CD4-positive, CD25-positive, alpha-beta regulatory T cell (primary cell): ENCODE data around the gene POLL. TPM values are rescaled to one million over a fixed set of nuclear protein-coding genes. Genes with fewer than 3 reads are reported as not detected.

ENCODE experiments used
- ATAC-seq, 2 donors: fragments of 150-1000 bp; cut with Tn5 transposase; one replicate each; pipeline ENCODE4 v1.10.0; 2021; ENCODE audit warnings: low read depth in 2 of 2, moderate number of reproducible peaks in 2 of 2, moderate library complexity in 1 of 2
- DNase-seq, 3 donors: peaks; one replicate each; pipeline versions ENCODE4 v3.0.0 to v3.0.0-alpha.2; 2012 to 2022; ENCODE audit warnings: mixed read lengths in 1 of 3
- H3K27ac ChIP-seq: one replicate; pipeline ENCODE4 v1.7.0; 2013; ENCODE audit warnings: mild to moderate bottlenecking, low read length; ENCODE audit not compliant: insufficient read depth, poor library complexity, severe bottlenecking
- H3K27me3 ChIP-seq: one replicate; pipeline ENCODE4 v1.7.0; 2013; ENCODE audit warnings: low read length; ENCODE audit not compliant: control insufficient read depth, insufficient read depth
- H3K36me3 ChIP-seq: one replicate; pipeline ENCODE4 v1.7.0; 2013; ENCODE audit warnings: mild to moderate bottlenecking, low read length, moderate library complexity; ENCODE audit not compliant: control insufficient read depth, insufficient read depth
- H3K4me1 ChIP-seq: 2 replicates; pipeline ENCODE4 v1.7.0; 2013; ENCODE audit warnings: mild to moderate bottlenecking, low read length; ENCODE audit not compliant: insufficient read depth, control insufficient read depth, poor library complexity, severe bottlenecking
- H3K4me3 ChIP-seq: one replicate; pipeline ENCODE4 v1.7.0; 2013; ENCODE audit warnings: low read depth, mild to moderate bottlenecking, low read length, moderate library complexity
- H3K9me3 ChIP-seq, 2 experiments: 1 replicate in 1 of 2; 2 replicates in 1 of 2; pipeline ENCODE4 v1.7.0; 2013; ENCODE audit warnings: low read length in 2 of 2, mild to moderate bottlenecking in 1 of 2, moderate library complexity in 1 of 2; ENCODE audit not compliant: control insufficient read depth in 2 of 2
- H3K27ac Mint-ChIP-seq, 3 donors: one replicate each; pipeline ENCODE4 v1.8.0; 2020 to 2022; ENCODE audit warnings: mild to moderate bottlenecking in 3 of 3, mixed read lengths in 3 of 3, moderate library complexity in 2 of 3
- H3K27me3 Mint-ChIP-seq: one replicate; pipeline ENCODE4 v1.8.0; 2022; ENCODE audit warnings: mild to moderate bottlenecking, mixed read lengths
- H3K36me3 Mint-ChIP-seq: one replicate; pipeline ENCODE4 v1.8.0; 2020; ENCODE audit warnings: mixed read lengths
- H3K4me1 Mint-ChIP-seq, 4 donors: one replicate each; pipeline ENCODE4 v1.8.0; 2020 to 2022; ENCODE audit warnings: mixed read lengths in 4 of 4, mild to moderate bottlenecking in 1 of 4
- H3K4me3 Mint-ChIP-seq, 4 donors: one replicate each; pipeline ENCODE4 v1.8.0; 2020 to 2022; ENCODE audit warnings: mild to moderate bottlenecking in 4 of 4, mixed read lengths in 4 of 4, moderate library complexity in 3 of 4
- H3K9me3 Mint-ChIP-seq, 7 donors: one replicate each; pipeline ENCODE4 v1.8.0; 2020 to 2022; ENCODE audit warnings: mixed read lengths in 7 of 7, mild to moderate bottlenecking in 3 of 7, moderate library complexity in 2 of 7
- polyA plus RNA-seq, 4 donors: library from polyadenylated mRNA; unstranded; fragments of 300-500 nt; fragmentation: Illumina TruSeq; gene quantifications; one replicate each; pipeline ENCODE4 v1.2.3, GENCODE V29; 2021
- total RNA-seq: library from RNA; stranded (reverse); gene quantifications from one replicate; pipeline ENCODE4 v1.2.3, GENCODE V29; 2022

POLL gene
- total and polyA plus RNA-seq, 5 donors from 2014 or later: 12.6 to 21.7 (median 15.6) TPM

- peaks cover 54% of the 10 kb centered on the region for H3K36me3 Mint-ChIP-seq
- ATAC-seq: no peak
- peaks cover 0 to 19% (median 6%) of the 10 kb centered on the region in 4 donors for H3K4me1 Mint-ChIP-seq
Observed at GRCh38 chr10:101623528-101623927, 35.5 kb upstream of the POLL start.

GRCh38 chr10:101619983-101620382, 31.9 kb upstream of the POLL start:
- no peaks in the 10 kb centered on the region for H3K27me3 ChIP-seq
- H3K27ac Mint-ChIP-seq: no peak overlapping the region
- H3K4me3 Mint-ChIP-seq: no peak overlapping the region
- H3K27me3 Mint-ChIP-seq: no peaks in the 10 kb centered on the region
- no peak for DNase-seq
- no peaks in the 10 kb centered on the region for H3K9me3 ChIP-seq
- peaks cover 0 to 7% (median 5%) of the 10 kb centered on the region in 4 donors for H3K4me1 Mint-ChIP-seq
- H3K27ac ChIP-seq: no peak overlapping the region
- no peaks in the 10 kb centered on the region for H3K4me1 ChIP-seq
- H3K4me3 ChIP-seq: no peak overlapping the region
- peaks cover 78% of the 10 kb centered on the region for H3K36me3 ChIP-seq
- peaks cover 46% of the 10 kb centered on the region for H3K36me3 Mint-ChIP-seq
- ATAC-seq: no peak
- no peaks in the 10 kb centered on the region for H3K9me3 Mint-ChIP-seq

More at GRCh38 chr10:101623528-101623927, 35.5 kb upstream of the POLL start:
- H3K27me3 Mint-ChIP-seq: no peaks in the 10 kb centered on the region
- H3K36me3 ChIP-seq: peaks cover 74% of the 10 kb centered on the region
- peak overlapping the region in 2 of 3 donors; percentile 9 to 48 for H3K27ac Mint-ChIP-seq
- H3K27ac ChIP-seq: no peak overlapping the region
- no peak for DNase-seq
- no peaks in the 10 kb centered on the region for H3K9me3 ChIP-seq
- H3K27me3 ChIP-seq: no peaks in the 10 kb centered on the region
- no peak overlapping the region for H3K4me3 Mint-ChIP-seq
- H3K9me3 Mint-ChIP-seq: no peaks in the 10 kb centered on the region
- H3K4me1 ChIP-seq: no peaks in the 10 kb centered on the region
- H3K4me3 ChIP-seq: no peak overlapping the region

GRCh38 chr10:101618871-101619270, 30.8 kb upstream of the POLL start:
- Mint-ChIP-seq H3K36me3 (peaks cover 37% of the 10 kb centered on the region), H3K9me3 (no peaks in the 10 kb centered on the region), H3K27me3 (no peaks in the 10 kb centered on the region), H3K27ac (peak overlapping the region in 2 of 3 donors; percentile 46 to 52), H3K4me3 (no peak overlapping the region), H3K4me1 (peaks cover 0 to 7% (median 3%) of the 10 kb centered on the region in 4 donors)
- ATAC-seq (no peak), DNase-seq (no peak)
- Histone ChIP-seq H3K9me3 (no peaks in the 10 kb centered on the region), H3K4me3 (no peak overlapping the region), H3K27me3 (no peaks in the 10 kb centered on the region), H3K4me1 (no peaks in the 10 kb centered on the region), H3K36me3 (peaks cover 67% of the 10 kb centered on the region), H3K27ac (no peak overlapping the region)

- no peak overlapping the region for H3K4me3 Mint-ChIP-seq
- peak overlapping the region in 2 of 3 donors; percentile 16 to 90 for H3K27ac Mint-ChIP-seq
- no peak overlapping the region for H3K4me3 ChIP-seq
- H3K27me3 ChIP-seq: no peaks in the 10 kb centered on the region
- peaks cover 31% of the 10 kb centered on the region for H3K36me3 Mint-ChIP-seq
- H3K27ac ChIP-seq: no peak overlapping the region
- ATAC-seq (no peak), DNase-seq (no peak)
- H3K9me3 ChIP-seq: no peaks in the 10 kb centered on the region
- no peaks in the 10 kb centered on the region for H3K9me3 Mint-ChIP-seq
- no peaks in the 10 kb centered on the region for H3K27me3 Mint-ChIP-seq
- peaks cover 62% of the 10 kb centered on the region for H3K36me3 ChIP-seq
- H3K4me1 ChIP-seq: no peaks in the 10 kb centered on the region
- H3K4me1 Mint-ChIP-seq: peaks cover 0 to 4% (median 3%) of the 10 kb centered on the region in 4 donors
Observed at GRCh38 chr10:101617824-101618568, 29.9 kb upstream of the POLL start.

DNA sequence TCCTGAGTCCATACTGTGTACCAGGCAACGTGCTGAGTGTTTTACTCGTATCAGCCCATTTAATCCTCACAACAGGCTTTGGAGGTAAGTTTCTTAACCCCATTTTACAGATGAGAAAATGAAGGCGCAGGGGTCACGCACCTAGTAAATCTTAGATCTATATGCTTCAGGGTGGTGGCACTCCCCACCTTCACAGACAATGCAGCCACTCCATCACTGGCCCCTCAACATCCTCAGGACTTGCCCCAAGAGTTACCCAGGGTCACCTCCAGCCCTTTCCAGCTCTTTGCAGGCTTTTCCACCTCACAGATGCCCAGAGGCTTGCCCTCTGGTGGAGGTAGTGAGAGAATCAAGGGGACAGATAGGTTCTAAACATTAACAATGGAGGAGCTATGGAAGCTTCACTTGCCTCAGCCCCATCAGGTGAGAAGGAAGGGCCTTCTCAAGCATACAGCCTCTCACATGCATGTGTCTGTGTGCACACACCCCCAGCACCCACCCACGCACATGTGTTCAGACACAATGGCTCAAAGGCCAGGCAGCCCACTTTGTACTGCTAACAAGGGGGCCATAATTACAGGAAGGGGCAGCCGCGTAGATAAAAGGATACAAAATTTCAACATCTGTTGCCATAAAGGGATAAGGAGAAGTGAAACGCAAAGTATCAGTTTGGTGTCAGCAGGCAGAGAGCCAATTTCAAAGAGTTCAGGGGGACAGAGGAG, 29.2 kb upstream of the POLL start:
- no peak for ATAC-seq
- no peaks in the 10 kb centered on the region for H3K9me3 Mint-ChIP-seq
- no peak overlapping the region for H3K4me3 Mint-ChIP-seq
- H3K36me3 ChIP-seq: peaks cover 57% of the 10 kb centered on the region
- H3K36me3 Mint-ChIP-seq: peaks cover 31% of the 10 kb centered on the region
- H3K4me1 ChIP-seq: no peaks in the 10 kb centered on the region
- no peaks in the 10 kb centered on the region for H3K27me3 ChIP-seq
- peak overlapping the region in 2 of 3 donors; percentile 16 to 90 for H3K27ac Mint-ChIP-seq
- DNase-seq: no peak
- H3K9me3 ChIP-seq: no peaks in the 10 kb centered on the region
- H3K4me3 ChIP-seq: no peak overlapping the region
- no peak overlapping the region for H3K27ac ChIP-seq
- H3K4me1 Mint-ChIP-seq: peaks cover 0 to 4% (median 3%) of the 10 kb centered on the region in 4 donors
- H3K27me3 Mint-ChIP-seq: no peaks in the 10 kb centered on the region

GRCh38 chr10:101616415-101617101, 28.5 kb upstream of the POLL start:
- H3K4me1 Mint-ChIP-seq: peaks cover 0 to 4% (median 2%) of the 10 kb centered on the region in 4 donors
- peak overlapping the region in 2 of 3 donors; percentile 16 to 61 for H3K27ac Mint-ChIP-seq
- H3K36me3 Mint-ChIP-seq: peaks cover 25% of the 10 kb centered on the region
- no peaks in the 10 kb centered on the region for H3K9me3 ChIP-seq
- H3K4me3 ChIP-seq: no peak overlapping the region
- H3K9me3 Mint-ChIP-seq: no peaks in the 10 kb centered on the region
- H3K27me3 Mint-ChIP-seq: no peaks in the 10 kb centered on the region
- H3K36me3 ChIP-seq: peaks cover 57% of the 10 kb centered on the region
- DNase-seq: no peak
- no peak for ATAC-seq
- H3K27ac ChIP-seq: no peak overlapping the region
- no peak overlapping the region for H3K4me3 Mint-ChIP-seq
- no peaks in the 10 kb centered on the region for H3K4me1 ChIP-seq
- no peaks in the 10 kb centered on the region for H3K27me3 ChIP-seq

DNA sequence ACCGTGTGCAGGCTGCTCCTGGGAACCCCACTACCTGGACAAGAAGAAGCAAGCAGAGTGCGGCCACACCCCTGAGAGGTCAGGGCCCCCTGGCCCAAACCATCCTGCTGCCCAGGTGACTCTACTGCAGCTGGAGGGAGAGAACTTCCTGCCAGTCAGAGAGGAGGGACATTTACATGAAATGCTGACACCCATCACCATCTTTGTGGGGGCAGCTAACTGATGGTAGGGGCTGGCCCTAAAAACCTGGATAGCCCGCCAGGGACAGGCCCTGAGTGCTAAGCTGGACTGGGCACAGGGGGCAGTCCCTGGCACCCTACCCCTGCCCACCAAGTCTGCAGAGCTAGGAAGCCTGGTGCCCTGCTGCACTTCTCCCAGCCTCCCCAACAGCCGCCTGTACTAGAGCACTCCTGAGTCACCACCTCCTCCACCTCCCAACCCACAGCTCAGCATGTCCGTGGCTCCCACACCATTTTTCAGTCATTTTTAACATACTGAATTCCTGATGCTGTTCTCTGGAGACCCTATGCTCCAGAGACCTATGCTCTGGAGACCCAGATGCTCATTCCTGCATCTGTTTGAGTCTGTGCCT, 27.6 kb upstream of the POLL start:
- Mint-ChIP-seq H3K36me3 (peaks cover 22% of the 10 kb centered on the region), H3K4me1 (peaks cover 0 to 4% (median 2%) of the 10 kb centered on the region in 4 donors), H3K27ac (no peak overlapping the region), H3K27me3 (no peaks in the 10 kb centered on the region), H3K4me3 (no peak overlapping the region), H3K9me3 (no peaks in the 10 kb centered on the region)
- H3K4me1 ChIP-seq: no peaks in the 10 kb centered on the region
- H3K27ac ChIP-seq: no peak overlapping the region
- no peak overlapping the region for H3K4me3 ChIP-seq
- ATAC-seq (no peak), DNase-seq (no peak)
- H3K27me3 ChIP-seq: no peaks in the 10 kb centered on the region
- H3K36me3 ChIP-seq: peaks cover 57% of the 10 kb centered on the region
- no peaks in the 10 kb centered on the region for H3K9me3 ChIP-seq
